Measurements from ENCODE around the gene ERC2. TPM values are rescaled to one million over a fixed set of nuclear protein-coding genes. Genes with fewer than 3 reads are reported as not detected.

Gene ERC2
- total and polyA plus RNA-seq, 2 of the 13 experiments (the other 11 are each of a cell fraction or from before 2014, with no cell fraction given): 0.16 to 0.22 TPM

DNA sequence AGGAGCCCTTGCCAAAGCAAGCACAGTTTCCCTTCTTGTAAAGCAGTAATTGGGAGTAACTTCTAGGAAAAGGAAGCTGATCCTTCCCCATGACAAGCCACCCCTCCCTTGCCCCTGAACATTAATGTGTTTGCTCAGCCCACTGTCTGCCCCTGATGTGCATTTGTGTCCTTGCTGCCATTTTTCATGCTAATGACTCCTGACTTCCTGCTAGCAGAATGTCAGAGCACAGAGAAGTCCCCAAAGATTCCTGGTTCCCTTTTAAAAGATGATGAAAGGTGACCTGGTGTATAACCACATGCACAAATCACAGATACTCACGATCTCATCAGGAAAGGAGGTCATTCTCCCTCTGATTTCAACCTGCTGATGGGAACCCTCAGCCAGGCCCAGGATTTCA is 936.9 kb downstream of the ERC2 start:
- ChIA-PET POLR2A (no interaction called here), CTCF (ENCODE audit: low intra/inter-chr PET ratio, low total read pairs) (no interaction called here)
- Histone ChIP-seq H3K4me2 (ENCODE audit: low read depth, low read length) (no peak overlapping the region), H3K4me1 (ENCODE audit: insufficient read depth, low read length) (peaks cover 7% of the 10 kb centered on the region), H3K27me3 (ENCODE audit: control insufficient read depth in 1 of 2, insufficient read depth in 2 of 2, low read length in 2 of 2) (no peaks in the 10 kb centered on the region; a peak in 1 of 5 replicates), H3K9ac (ENCODE audit: insufficient read depth, low read depth, low read length) (no peak overlapping the region), H3K9me3 (ENCODE audit: low read length) (no peaks in the 10 kb centered on the region), H3K79me2 (ENCODE audit: insufficient read depth, low read length) (no peaks in the 10 kb centered on the region), H3K36me3 (replicated peaks in 1 of 2; ENCODE audit: control insufficient read depth in 1 of 2, insufficient read depth in 2 of 2, low read length in 2 of 2) (no peaks in the 10 kb centered on the region), H3K27ac (ENCODE audit: extremely low read length, insufficient read depth, low read length) (no peak overlapping the region), H3K4me3 (replicated peaks in 1 of 3; ENCODE audit: insufficient read depth in 1 of 3, low read depth in 2 of 3, low read length in 3 of 3) (no peak overlapping the region), H2AFZ (ENCODE audit: low read length) (no peak overlapping the region), H4K20me1 (ENCODE audit: insufficient read depth, low read length) (no peaks in the 10 kb centered on the region)
- no peak for TF ChIP-seq THAP7 (CRISPR knock-in tag; IDR thresholded peaks at IDR 0.05)
- TF ChIP-seq DDIT3 (CRISPR knock-in tag; IDR thresholded peaks at IDR 0.05): no peak
- TF ChIP-seq, protein P1, sequence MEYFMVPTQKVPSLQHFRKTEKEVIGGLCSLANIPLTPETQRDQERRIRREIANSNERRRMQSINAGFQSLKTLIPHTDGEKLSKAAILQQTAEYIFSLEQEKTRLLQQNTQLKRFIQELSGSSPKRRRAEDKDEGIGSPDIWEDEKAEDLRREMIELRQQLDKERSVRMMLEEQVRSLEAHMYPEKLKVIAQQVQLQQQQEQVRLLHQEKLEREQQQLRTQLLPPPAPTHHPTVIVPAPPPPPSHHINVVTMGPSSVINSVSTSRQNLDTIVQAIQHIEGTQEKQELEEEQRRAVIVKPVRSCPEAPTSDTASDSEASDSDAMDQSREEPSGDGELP (IDR thresholded peaks at IDR 0.05; ENCODE audit: borderline replicate concordance, low read depth): no peak
- TF ChIP-seq FOXJ3 (CRISPR knock-in tag; IDR thresholded peaks at IDR 0.05; ENCODE audit: borderline replicate concordance): no peak
- no peak for TF ChIP-seq ZMYM3 (CRISPR knock-in tag; IDR thresholded peaks at IDR 0.05)
- TF ChIP-seq KLF11 (CRISPR knock-in tag; IDR thresholded peaks at IDR 0.05): no peak
- TF ChIP-seq ZNF136 (CRISPR knock-in tag; IDR thresholded peaks at IDR 0.05; ENCODE audit: low read depth): no peak
- TF ChIP-seq NBN (conservative IDR thresholded peaks at IDR 0.05): no peak
- TF ChIP-seq ZNF737 (CRISPR knock-in tag; IDR thresholded peaks at IDR 0.05; ENCODE audit: borderline replicate concordance): no peak
- DNase-seq (ENCODE audit: low spot score): no peak
- 0% methylated on average over 1 of the region's 1 CpG for WGBS (ENCODE audit: low lambda C conversion rate)
- intact Hi-C loops (cut with micrococcal nuclease; ENCODE audit: unreplicated experiment) (no loop called here), in situ Hi-C loops (cut with HindIII; ENCODE audit: extremely low pct_ligation_motif_present, low pct_unique_long_range_greater_than_20kb) (no loop called here)
- BruUV-seq (replicated peaks): no TSS peak
- no peak for ATAC-seq
- no peak for FAIRE-seq
